A549 treated with AZD9567 at 1 μM for 4 hours (cell line): Measurements from ENCODE around the gene IL4. TPM values are rescaled to one million over a fixed set of nuclear protein-coding genes. Genes with fewer than 3 reads are reported as not detected.

Source experiments
- total RNA-seq: library from RNA; stranded (reverse); fragments of 200-300 nt; extraction: Qiagen RNA extraction; gene quantifications from 5 replicates; pipeline ENCODE4 v1.2.3, GENCODE V29; 2022; ENCODE audit not compliant: insufficient read depth

Gene IL4
- not detected in 5 replicates for total RNA-seq

GRCh38 chr5:132673939-132674630 lies at the start of gene IL4:
Gene IL4, plus strand, starts transcription at chr5:132673989. Its CDS starts 62 bp downstream, at chr5:132674051.

GRCh38 chr5:132657676-132658380 lies 16.0 kb upstream of the IL4 start, which contains the start of gene IL13:
Gene IL13, plus strand, starts transcription at chr5:132658173. Its CDS starts 14 bp downstream, at chr5:132658187.

Other genes with a start within 250 kb of the IL4 start
- 31.6 to 37.2 TPM (median 35.8 TPM) in 5 replicates for gene IRF1, start 183.2 kb upstream of the IL4 start, total RNA-seq
- gene IL5, start 130.5 kb upstream of the IL4 start, total RNA-seq: not detected in 5 replicates
- 22.4 to 35.2 TPM (median 25.9 TPM) in 5 replicates for gene RAD50, start 117.0 kb upstream of the IL4 start, total RNA-seq
- gene IL13, start 15.8 kb upstream of the IL4 start, total RNA-seq: 0.08 TPM in 1 of 5 replicates, not detected in the others
- 7.8 to 17.5 TPM (median 9.9 TPM) in 5 replicates for gene KIF3A, start 63.6 kb downstream of the IL4 start, total RNA-seq
- 0.06 to 0.33 TPM (median 0.11 TPM) in 4 of 5 replicates, not detected in the other for gene CCNI2, start 73.4 kb downstream of the IL4 start, total RNA-seq
- gene SEPTIN8, start 103.2 kb downstream of the IL4 start, total RNA-seq: 15.0 to 20.6 TPM (median 19.3 TPM) in 5 replicates
- gene SOWAHA, start 139.3 kb downstream of the IL4 start, total RNA-seq: 0.09 to 0.14 TPM (median 0.09 TPM) in 4 of 5 replicates, not detected in the other
- 9.7 to 12.5 TPM (median 10.5 TPM) in 5 replicates for gene SHROOM1, start 156.7 kb downstream of the IL4 start, total RNA-seq
- 0.07 to 0.33 TPM (median 0.24 TPM) in 4 of 5 replicates, not detected in the other for gene GDF9, start 192.5 kb downstream of the IL4 start, total RNA-seq
- 325 to 554 TPM (median 540 TPM) in 5 replicates for gene UQCRQ, start 192.7 kb downstream of the IL4 start, total RNA-seq
- gene LEAP2, start 199.7 kb downstream of the IL4 start, total RNA-seq: 0.75 to 1.3 TPM (median 0.88 TPM) in 4 of 5 replicates, not detected in the other